GM10248 (cell line): ENCODE data around the gene PSPH.
"Not testable (repeated sequence)": the region's sequence is repeated elsewhere in the genome, so short reads cannot be mapped to it uniquely, and the experiment has no call there.

ENCODE experiments used
- CTCF ChIA-PET: fragments of 300-600 bp; sonication (Branson Sonifier 250); formaldehyde crosslinking; extraction: SDS; loops from one replicate; lab custom pipeline; 2021; ENCODE audit warnings: antibody characterized with exemption; lab: Yijun Ruan, JAX
- POLR2A ChIA-PET: fragments of 350-650 bp; sonication (Branson Sonifier 250); formaldehyde crosslinking; extraction: SDS; loops from one replicate; lab custom pipeline; 2020; ENCODE audit warnings: antibody characterized with exemption; lab: Yijun Ruan, JAX
- DNase-seq: peaks from one replicate; pipeline ENCODE4 v3.0.0; 2012; ENCODE audit errors: extremely low spot score
- CTCF ChIP-seq: IDR thresholded peaks from 2 replicates; pipeline ENCODE4 v1.5.1; 2012; ENCODE audit warnings: mild to moderate bottlenecking, low read depth; ENCODE audit errors: extremely low read depth, missing control alignments, control extremely low read depth

The PSPH gene

GRCh38 chr7:56091591-56091990 lies 40.3 kb upstream of the PSPH start:
- ChIA-PET POLR2A (interaction anchor here (0.6 to 0.7 kb wide), 2 partner anchors 8 to 70 kb away, joined by 3 to 5 read pairs; no protein-coding TSS in a partner anchor), CTCF (interaction anchor here (1.3 to 1.5 kb wide), 4 partner anchors 8 to 34 kb away, joined by 3 to 7 read pairs (median 3); no protein-coding TSS in a partner anchor)
- DNase-seq = no peak
- no peak for TF ChIP-seq CTCF

GRCh38 chr7:56087445-56087844 lies 36.2 kb upstream of the PSPH start:
- CTCF ChIA-PET = interaction anchor here (1.1 to 1.2 kb wide), 3 partner anchors 13 to 21 kb away, joined by 3 to 10 read pairs (median 3); no protein-coding TSS in a partner anchor
- POLR2A ChIA-PET = no interaction called here
- no peak for DNase-seq
- no peak for TF ChIP-seq CTCF

GRCh38 chr7:56086761-56087160 lies 35.5 kb upstream of the PSPH start:
- POLR2A ChIA-PET = no interaction called here
- CTCF ChIA-PET = interaction anchor here (0.9 to 1.2 kb wide), 3 partner anchors 12 to 21 kb away, joined by 3 read pairs; no protein-coding TSS in a partner anchor
- no peak for DNase-seq
- TF ChIP-seq CTCF = no peak

GRCh38 chr7:56083150-56083785 lies 32.0 kb upstream of the PSPH start:
- ChIA-PET CTCF (interaction anchor here (1.4 to 2.3 kb wide), 3 partner anchors 9 to 25 kb away, joined by 3 to 27 read pairs (median 5); partner anchors contain the start of gene PHKG1), POLR2A (interaction anchor here (0.6 to 0.7 kb wide), 2 partner anchors 8 to 69 kb away, joined by 3 read pairs; no protein-coding TSS in a partner anchor)
- no peak for TF ChIP-seq CTCF
- no peak for DNase-seq

GRCh38 chr7:56081626-56082340 lies 30.5 kb upstream of the PSPH start:
- POLR2A ChIA-PET = no interaction called here
- DNase-seq = no peak
- CTCF ChIA-PET = no interaction called here
- no peak for TF ChIP-seq CTCF

GRCh38 chr7:56080726-56081435 lies 29.6 kb upstream of the PSPH start:
- CTCF ChIA-PET, DNase-seq, POLR2A ChIA-PET: not testable (repeated sequence)
